ENCODE measurements around the gene CCBE1.

Gene CCBE1

GRCh38 chr18:59631583-59632181, 65.5 kb downstream of the CCBE1 start:
- ATAC-seq, result no peak
- DNase-seq, result no peak
- H3K4me3 Mint-ChIP-seq, result no peak overlapping the region
- no peak overlapping the region for H3K27ac Mint-ChIP-seq
- no peaks in the 10 kb centered on the region for H3K4me1 Mint-ChIP-seq
- peaks cover 33% of the 10 kb centered on the region for H3K27me3 Mint-ChIP-seq
- no peaks in the 10 kb centered on the region for H3K9me3 Mint-ChIP-seq

GRCh38 chr18:59629894-59630293, 67.3 kb downstream of the CCBE1 start:
- no peaks in the 10 kb centered on the region for H3K9me3 Mint-ChIP-seq
- DNase-seq, result no peak
- no peaks in the 10 kb centered on the region for H3K4me1 Mint-ChIP-seq
- H3K27me3 Mint-ChIP-seq, result peaks cover 22% of the 10 kb centered on the region
- no peak overlapping the region for H3K27ac Mint-ChIP-seq
- no peak for ATAC-seq
- H3K4me3 Mint-ChIP-seq, result no peak overlapping the region

GRCh38 chr18:59628995-59629394, 68.2 kb downstream of the CCBE1 start:
- Mint-ChIP-seq H3K27ac (no peak overlapping the region), H3K9me3 (no peaks in the 10 kb centered on the region), H3K4me1 (no peaks in the 10 kb centered on the region), H3K27me3 (peaks cover 21% of the 10 kb centered on the region), H3K4me3 (no peak overlapping the region)
- DNase-seq, result no peak
- ATAC-seq, result no peak

GRCh38 chr18:59627414-59627813, 69.8 kb downstream of the CCBE1 start:
- DNase-seq, result no peak
- no peaks in the 10 kb centered on the region for H3K4me1 Mint-ChIP-seq
- no peak overlapping the region for H3K4me3 Mint-ChIP-seq
- no peaks in the 10 kb centered on the region for H3K9me3 Mint-ChIP-seq
- ATAC-seq, result no peak
- peaks cover 17% of the 10 kb centered on the region for H3K27me3 Mint-ChIP-seq
- H3K27ac Mint-ChIP-seq, result no peak overlapping the region

- no peak for ATAC-seq
- no peak overlapping the region for H3K4me3 Mint-ChIP-seq
- no peak overlapping the region for H3K27ac Mint-ChIP-seq
- no peaks in the 10 kb centered on the region for H3K4me1 Mint-ChIP-seq
- DNase-seq, result no peak
- H3K27me3 Mint-ChIP-seq, result peaks cover 12% of the 10 kb centered on the region
- no peaks in the 10 kb centered on the region for H3K9me3 Mint-ChIP-seq
These were observed 72.9 kb downstream of the CCBE1 start for GRCh38 chr18:59624369-59624765.

- H3K4me1 Mint-ChIP-seq, result no peaks in the 10 kb centered on the region
- H3K9me3 Mint-ChIP-seq, result no peaks in the 10 kb centered on the region
- peaks cover 5% of the 10 kb centered on the region for H3K27me3 Mint-ChIP-seq
- H3K27ac Mint-ChIP-seq, result no peak overlapping the region
- no peak overlapping the region for H3K4me3 Mint-ChIP-seq
- no peak for DNase-seq
- ATAC-seq, result no peak
These were observed 73.5 kb downstream of the CCBE1 start for GRCh38 chr18:59623456-59624368.

GRCh38 chr18:59621027-59621426, 76.2 kb downstream of the CCBE1 start:
- no peaks in the 10 kb centered on the region for H3K4me1 Mint-ChIP-seq

GRCh38 chr18:59620381-59620780, 76.8 kb downstream of the CCBE1 start:
- no peak for DNase-seq
- H3K9me3 Mint-ChIP-seq, result no peaks in the 10 kb centered on the region
- H3K4me3 Mint-ChIP-seq, result no peak overlapping the region
- H3K4me1 Mint-ChIP-seq, result no peaks in the 10 kb centered on the region
- no peak for ATAC-seq
- no peaks in the 10 kb centered on the region for H3K27me3 Mint-ChIP-seq
- no peak overlapping the region for H3K27ac Mint-ChIP-seq

More at GRCh38 chr18:59621027-59621426, 76.2 kb downstream of the CCBE1 start:
- DNase-seq (no peak), ATAC-seq (peak; percentile 31)
- Mint-ChIP-seq H3K9me3 (no peaks in the 10 kb centered on the region), H3K4me3 (no peak overlapping the region), H3K27me3 (no peaks in the 10 kb centered on the region), H3K27ac (no peak overlapping the region)

GRCh38 chr18:59619816-59620215, 77.4 kb downstream of the CCBE1 start:
- ATAC-seq (no peak), DNase-seq (no peak)
- H3K27ac Mint-ChIP-seq, result no peak overlapping the region
- no peak overlapping the region for H3K4me3 Mint-ChIP-seq
- no peaks in the 10 kb centered on the region for H3K27me3 Mint-ChIP-seq
- H3K4me1 Mint-ChIP-seq, result no peaks in the 10 kb centered on the region
- H3K9me3 Mint-ChIP-seq, result no peaks in the 10 kb centered on the region

GRCh38 chr18:59617468-59617932, 79.7 kb downstream of the CCBE1 start:
- no peaks in the 10 kb centered on the region for H3K4me1 Mint-ChIP-seq
- DNase-seq (no peak), ATAC-seq (no peak)
- H3K4me3 Mint-ChIP-seq, result no peak overlapping the region
- no peaks in the 10 kb centered on the region for H3K9me3 Mint-ChIP-seq
- no peak overlapping the region for H3K27ac Mint-ChIP-seq
- no peaks in the 10 kb centered on the region for H3K27me3 Mint-ChIP-seq

- Mint-ChIP-seq H3K4me1 (no peaks in the 10 kb centered on the region), H3K4me3 (no peak overlapping the region), H3K9me3 (no peaks in the 10 kb centered on the region), H3K27me3 (no peaks in the 10 kb centered on the region), H3K27ac (no peak overlapping the region)
- no peak for ATAC-seq
- no peak for DNase-seq
These were observed 80.7 kb downstream of the CCBE1 start for GRCh38 chr18:59616501-59616900.

GRCh38 chr18:59613903-59614302, 83.3 kb downstream of the CCBE1 start:
- Mint-ChIP-seq H3K4me1 (no peaks in the 10 kb centered on the region), H3K9me3 (no peaks in the 10 kb centered on the region), H3K27ac (no peak overlapping the region), H3K27me3 (peaks cover 6% of the 10 kb centered on the region), H3K4me3 (no peak overlapping the region)
- no peak for ATAC-seq
- no peak for DNase-seq

- Mint-ChIP-seq H3K27ac (no peak overlapping the region), H3K4me3 (no peak overlapping the region), H3K27me3 (peaks cover 9% of the 10 kb centered on the region), H3K4me1 (no peaks in the 10 kb centered on the region), H3K9me3 (no peaks in the 10 kb centered on the region)
- DNase-seq (no peak), ATAC-seq (no peak)
These were observed 84.8 kb downstream of the CCBE1 start for GRCh38 chr18:59612381-59612780.

- peaks cover 9% of the 10 kb centered on the region for H3K27me3 Mint-ChIP-seq
- H3K4me3 Mint-ChIP-seq, result no peak overlapping the region
- no peak for DNase-seq
- no peak overlapping the region for H3K27ac Mint-ChIP-seq
- H3K9me3 Mint-ChIP-seq, result no peaks in the 10 kb centered on the region
- H3K4me1 Mint-ChIP-seq, result no peaks in the 10 kb centered on the region
- no peak for ATAC-seq
These were observed 86.6 kb downstream of the CCBE1 start for GRCh38 chr18:59610546-59611140.

- Mint-ChIP-seq H3K9me3 (no peaks in the 10 kb centered on the region), H3K4me1 (no peaks in the 10 kb centered on the region), H3K4me3 (no peak overlapping the region), H3K27me3 (peaks cover 9% of the 10 kb centered on the region), H3K27ac (no peak overlapping the region)
- DNase-seq (no peak), ATAC-seq (no peak)
These were observed 87.6 kb downstream of the CCBE1 start for GRCh38 chr18:59609654-59610053.

- Mint-ChIP-seq H3K27me3 (peaks cover 9% of the 10 kb centered on the region), H3K4me3 (no peak overlapping the region), H3K4me1 (no peaks in the 10 kb centered on the region), H3K9me3 (no peaks in the 10 kb centered on the region), H3K27ac (no peak overlapping the region)
- ATAC-seq, result no peak
- DNase-seq, result no peak
These were observed 89.8 kb downstream of the CCBE1 start for GRCh38 chr18:59607471-59607870.

Data from stimulated activated naive CD8-positive, alpha-beta T cell treated with anti-CD3 and anti-CD28 coated beads, Interleukin-15, amount 100 ng/mL, for 72 hours (primary cell).